K562 (cell line): ENCODE measurements around the gene NET1. TPM values are rescaled to one million over a fixed set of nuclear protein-coding genes. Genes with fewer than 3 reads are reported as not detected.

Source experiments
- C11orf30 ChIP-seq: fragments of 450-650 bp; IDR thresholded peaks from 2 replicates; pipeline ENCODE4 v1.6.1; 2016; ENCODE audit warnings: low read depth, mild to moderate bottlenecking
- CHD4 ChIP-seq: fragments of 200-600 bp; sonication (generic); IDR thresholded peaks from 3 replicates; pipeline ENCODE4 v1.6.1; 2012; ENCODE audit warnings: low read depth, mild to moderate bottlenecking, mixed read lengths, low read length, inconsistent platforms; ENCODE audit not compliant: insufficient read depth, insufficient replicate concordance, poor library complexity, severe bottlenecking
- CREM ChIP-seq: IDR thresholded peaks from 2 replicates; pipeline ENCODE4 v1.6.1; 2014; ENCODE audit warnings: antibody characterized with exemption, low read depth
- DACH1 ChIP-seq: fragments of 450-650 bp; IDR thresholded peaks from 2 replicates; pipeline ENCODE4 v1.6.1; 2018; ENCODE audit not compliant: partially characterized antibody
- EGR1 ChIP-seq: fragments of 450-650 bp; conservative IDR thresholded peaks from 2 replicates; pipeline ENCODE4 v1.6.1; 2017; ENCODE audit warnings: mild to moderate bottlenecking
- GABPB2 ChIP-seq: fragments of 250-450 bp; sonication (Bioruptor Pico); conservative IDR thresholded peaks from 2 replicates; pipeline ENCODE4 v1.5.1; 2021; ENCODE audit warnings: mild to moderate bottlenecking
- JUND ChIP-seq, 2 experiments: IDR thresholded peaks; 2 replicates in 1 of 2; 3 replicates in 1 of 2; pipeline ENCODE4 v1.6.1; 2011; ENCODE audit warnings: borderline replicate concordance in 2 of 2, low read depth in 2 of 2, low read length in 2 of 2, improper control_type of control experiment in 1 of 2, missing biosample characterization in 1 of 2, missing genetic modification characterization in 1 of 2, missing genetic modification reagents in 1 of 2
- LCOR ChIP-seq: sonication (generic); formaldehyde crosslinking; IDR thresholded peaks from 2 replicates; pipeline ENCODE4 v1.8.0; 2022; ENCODE audit warnings: mild to moderate bottlenecking, missing genetic modification reagents
- MTA1 ChIP-seq: fragments of 450-650 bp; IDR thresholded peaks from 2 replicates; pipeline ENCODE4 v1.6.1; 2017; ENCODE audit warnings: borderline replicate concordance
- POLR3A ChIP-seq: IDR thresholded peaks from 2 replicates; pipeline ENCODE4 v1.6.1; 2011; ENCODE audit warnings: borderline replicate concordance, mild to moderate bottlenecking, moderate library complexity; ENCODE audit not compliant: insufficient read length, insufficient read depth; ENCODE audit errors: extremely low read depth
- RBM17 ChIP-seq: fragments of 200-400 bp; formaldehyde crosslinking; IDR thresholded peaks from 2 replicates; pipeline ENCODE4 v1.6.1; 2017; ENCODE audit warnings: low read depth, mild to moderate bottlenecking, low read length, borderline replicate concordance
- SNIP1 ChIP-seq: fragments of 450-650 bp; IDR thresholded peaks from 2 replicates; pipeline ENCODE4 v1.7.1; 2017; ENCODE audit warnings: low read depth, mild to moderate bottlenecking
- SP2 ChIP-seq: IDR thresholded peaks from 2 replicates; pipeline ENCODE4 v1.6.1; 2011; ENCODE audit warnings: mild to moderate bottlenecking, low read depth, low read length, moderate library complexity; ENCODE audit not compliant: poor library complexity, severe bottlenecking; ENCODE audit errors: extremely low read depth
- SPI1 ChIP-seq: IDR thresholded peaks from 2 replicates; pipeline ENCODE4 v1.6.1; 2011; ENCODE audit warnings: low read depth, low read length, control low read depth, borderline replicate concordance
- SRF ChIP-seq, 2 experiments: fragments of 250-450, 450-650 bp in 1 of 2; sonication (Bioruptor Pico) in 1 of 2; sonication (generic) in 1 of 2; formaldehyde crosslinking; IDR thresholded peaks; 2 replicates each; pipeline versions ENCODE4 v1.5.0 to v1.5.1; 2020 to 2022; ENCODE audit warnings: mild to moderate bottlenecking in 1 of 2, missing genetic modification reagents in 1 of 2
- TCF7 ChIP-seq: sonication (generic); IDR thresholded peaks from 2 replicates; pipeline ENCODE4 v1.6.1; 2016; ENCODE audit warnings: antibody characterized with exemption, borderline replicate concordance
- U2AF1 ChIP-seq: fragments of 200-400 bp; formaldehyde crosslinking; optimal IDR thresholded peaks from 2 replicates; pipeline ENCODE3; 2017; ENCODE audit warnings: mild to moderate bottlenecking, low read depth, low read length, moderate library complexity
- ZNF41 ChIP-seq: fragments of 250-450 bp; sonication (Bioruptor Pico); conservative IDR thresholded peaks from 2 replicates; pipeline ENCODE4 v1.4.0; 2020; ENCODE audit warnings: mild to moderate bottlenecking
- ZNF436 ChIP-seq: fragments of 250-450, 450-650 bp; sonication (Bioruptor Pico); formaldehyde crosslinking; IDR thresholded peaks from 2 replicates; pipeline ENCODE4 v1.7.0; 2020; ENCODE audit warnings: mild to moderate bottlenecking
- polyA plus RNA-seq, 8 experiments: library from polyadenylated mRNA; depleted of rRNA in 4 of 8; stranded (reverse) in 5 of 8; unstranded in 3 of 8; fragments of >200 nt; fragmentation: Nextera tagmentation in 2 of 8; fragmentation: Illumina TruSeq in 1 of 8; extraction: Ambion mirVana in 2 of 8; extraction: Trizol in 1 of 8; gene quantifications; 2 replicates each; pipeline versions ENCODE4 v1.2.1 to v1.2.3, GENCODE V29; 2011 to 2014; ENCODE audit warnings: inconsistent platforms in 1 of 8, missing spikeins in 1 of 8
- total RNA-seq, 7 experiments: library from RNA; depleted of rRNA in 6 of 7; stranded (reverse); fragments of >200 nt in 6 of 7; fragmentation: Illumina TruSeq in 2 of 7; extraction: Trizol in 2 of 7; gene quantifications; 2 replicates each; pipeline versions ENCODE4 v1.2.1 to v1.2.3, GENCODE V29; 2011 to 2021; ENCODE audit warnings: low replicate concordance in 1 of 7
- TF ChIP-seq, protein P1 (sequence below): fragments of 250-450 bp; sonication (Bioruptor Pico); IDR thresholded peaks from 2 replicates; pipeline ENCODE4 v1.5.0; 2021
- TF ChIP-seq, protein P2 (sequence below): sonication (generic); formaldehyde crosslinking; IDR thresholded peaks from 2 replicates; pipeline ENCODE4 v1.8.1; 2023; ENCODE audit warnings: mild to moderate bottlenecking, missing genetic modification reagents
- TF ChIP-seq, protein P3 (sequence below), 3 experiments: IDR thresholded peaks in 2 of 3; conservative IDR thresholded peaks in 1 of 3; 2 replicates each; pipeline ENCODE4 v1.5.1; 2011 to 2012; ENCODE audit warnings: low read length in 3 of 3, mild to moderate bottlenecking in 3 of 3, control low read depth in 2 of 3, improper control_type of control experiment in 1 of 3, inconsistent platforms in 1 of 3, low read depth in 1 of 3, mixed read lengths in 1 of 3, moderate library complexity in 1 of 3; ENCODE audit not compliant: insufficient read depth in 2 of 3
- TF ChIP-seq, protein P4 (sequence below): fragments of 450-650 bp; formaldehyde crosslinking; IDR thresholded peaks from 2 replicates; pipeline ENCODE4 v1.4.0; 2020; ENCODE audit warnings: mild to moderate bottlenecking, mixed read lengths

Gene NET1
- total and polyA plus RNA-seq, 9 of the 15 experiments (the other 6 are each of a cell fraction or from before 2014, with no cell fraction given): 47.4 to 258 (median 106) TPM

DNA sequence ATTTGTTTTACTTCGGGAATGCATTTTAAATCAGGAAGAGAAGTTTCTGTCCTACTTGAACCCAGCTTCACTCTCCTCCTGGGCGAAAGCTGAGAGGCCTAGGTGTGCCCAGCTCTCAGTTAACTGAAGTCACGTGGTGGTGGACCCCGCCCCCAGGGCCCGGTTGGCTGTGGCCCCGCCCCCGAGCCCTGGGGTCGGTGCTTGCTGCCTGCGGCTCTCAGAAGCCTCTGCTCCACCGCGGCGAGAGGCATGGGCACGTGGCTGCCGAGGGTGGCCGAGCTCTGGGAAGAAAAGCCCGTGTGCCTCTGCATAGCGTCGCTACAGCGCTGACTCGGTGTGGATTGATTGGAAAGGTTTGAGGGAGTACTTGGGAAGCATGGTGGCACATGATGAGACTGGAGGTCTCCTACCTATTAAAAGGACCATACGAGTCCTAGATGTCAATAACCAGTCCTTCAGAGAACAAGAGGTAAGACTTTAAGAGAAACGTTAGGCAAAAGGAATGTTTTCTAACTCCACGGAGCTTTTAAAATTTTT lies 34.1 kb downstream of the NET1 start (continued):
- TF ChIP-seq GABPB2 (CRISPR knock-in tag): no peak
- no peak for TF ChIP-seq C11orf30
- TF ChIP-seq, protein P1, sequence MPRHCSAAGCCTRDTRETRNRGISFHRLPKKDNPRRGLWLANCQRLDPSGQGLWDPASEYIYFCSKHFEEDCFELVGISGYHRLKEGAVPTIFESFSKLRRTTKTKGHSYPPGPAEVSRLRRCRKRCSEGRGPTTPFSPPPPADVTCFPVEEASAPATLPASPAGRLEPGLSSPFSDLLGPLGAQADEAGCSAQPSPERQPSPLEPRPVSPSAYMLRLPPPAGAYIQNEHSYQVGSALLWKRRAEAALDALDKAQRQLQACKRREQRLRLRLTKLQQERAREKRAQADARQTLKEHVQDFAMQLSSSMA (CRISPR knock-in tag): no peak
- TF ChIP-seq CHD4: no peak
- peak; percentile 53 for TF ChIP-seq CREM
- TF ChIP-seq LCOR (CRISPR knock-in tag): peak; percentile 52; the same call in 1 of the 2 replicates
- no peak for TF ChIP-seq POLR3A
- TF ChIP-seq MTA1: no peak
- TF ChIP-seq SNIP1: no peak
- TF ChIP-seq SRF (CRISPR knock-in tag; IDR thresholded peaks at IDR 0.05): no peak
- TF ChIP-seq ZNF436 (CRISPR knock-in tag): 0 out of 2 replicates have a peak, but pooled peaks have one; percentile 16
- TF ChIP-seq EGR1: peak; percentile 61
- TF ChIP-seq DACH1: no peak
- no peak for TF ChIP-seq SP2
- TF ChIP-seq TCF7: no peak
- TF ChIP-seq SPI1: no peak
- no peak for TF ChIP-seq U2AF1
- no peak for TF ChIP-seq ZNF41 (CRISPR knock-in tag)
- TF ChIP-seq, protein P2, sequence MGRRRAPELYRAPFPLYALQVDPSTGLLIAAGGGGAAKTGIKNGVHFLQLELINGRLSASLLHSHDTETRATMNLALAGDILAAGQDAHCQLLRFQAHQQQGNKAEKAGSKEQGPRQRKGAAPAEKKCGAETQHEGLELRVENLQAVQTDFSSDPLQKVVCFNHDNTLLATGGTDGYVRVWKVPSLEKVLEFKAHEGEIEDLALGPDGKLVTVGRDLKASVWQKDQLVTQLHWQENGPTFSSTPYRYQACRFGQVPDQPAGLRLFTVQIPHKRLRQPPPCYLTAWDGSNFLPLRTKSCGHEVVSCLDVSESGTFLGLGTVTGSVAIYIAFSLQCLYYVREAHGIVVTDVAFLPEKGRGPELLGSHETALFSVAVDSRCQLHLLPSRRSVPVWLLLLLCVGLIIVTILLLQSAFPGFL (CRISPR knock-in tag): no peak
- peak; percentile 51; the same call in 1 of the 2 replicates for TF ChIP-seq JUND (IDR thresholded peaks at IDR 0.05; ENCODE audit: borderline replicate concordance, low read depth, low read length)
- TF ChIP-seq JUND (tag; IDR thresholded peaks at IDR 0.05; ENCODE audit: borderline replicate concordance, low read depth, low read length): peak; percentile 67; the same call in 1 of the 3 replicates
- no peak for TF ChIP-seq RBM17
- TF ChIP-seq, protein P3, sequence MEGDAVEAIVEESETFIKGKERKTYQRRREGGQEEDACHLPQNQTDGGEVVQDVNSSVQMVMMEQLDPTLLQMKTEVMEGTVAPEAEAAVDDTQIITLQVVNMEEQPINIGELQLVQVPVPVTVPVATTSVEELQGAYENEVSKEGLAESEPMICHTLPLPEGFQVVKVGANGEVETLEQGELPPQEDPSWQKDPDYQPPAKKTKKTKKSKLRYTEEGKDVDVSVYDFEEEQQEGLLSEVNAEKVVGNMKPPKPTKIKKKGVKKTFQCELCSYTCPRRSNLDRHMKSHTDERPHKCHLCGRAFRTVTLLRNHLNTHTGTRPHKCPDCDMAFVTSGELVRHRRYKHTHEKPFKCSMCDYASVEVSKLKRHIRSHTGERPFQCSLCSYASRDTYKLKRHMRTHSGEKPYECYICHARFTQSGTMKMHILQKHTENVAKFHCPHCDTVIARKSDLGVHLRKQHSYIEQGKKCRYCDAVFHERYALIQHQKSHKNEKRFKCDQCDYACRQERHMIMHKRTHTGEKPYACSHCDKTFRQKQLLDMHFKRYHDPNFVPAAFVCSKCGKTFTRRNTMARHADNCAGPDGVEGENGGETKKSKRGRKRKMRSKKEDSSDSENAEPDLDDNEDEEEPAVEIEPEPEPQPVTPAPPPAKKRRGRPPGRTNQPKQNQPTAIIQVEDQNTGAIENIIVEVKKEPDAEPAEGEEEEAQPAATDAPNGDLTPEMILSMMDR (IDR thresholded peaks at IDR 0.05 in 2 of 3, conservative IDR thresholded peaks at IDR 0.05 in 1 of 3; ENCODE audit: insufficient read depth in 2 of 3, low read depth in 1 of 3, low read length in 3 of 3): no peak
- TF ChIP-seq, protein P4, sequence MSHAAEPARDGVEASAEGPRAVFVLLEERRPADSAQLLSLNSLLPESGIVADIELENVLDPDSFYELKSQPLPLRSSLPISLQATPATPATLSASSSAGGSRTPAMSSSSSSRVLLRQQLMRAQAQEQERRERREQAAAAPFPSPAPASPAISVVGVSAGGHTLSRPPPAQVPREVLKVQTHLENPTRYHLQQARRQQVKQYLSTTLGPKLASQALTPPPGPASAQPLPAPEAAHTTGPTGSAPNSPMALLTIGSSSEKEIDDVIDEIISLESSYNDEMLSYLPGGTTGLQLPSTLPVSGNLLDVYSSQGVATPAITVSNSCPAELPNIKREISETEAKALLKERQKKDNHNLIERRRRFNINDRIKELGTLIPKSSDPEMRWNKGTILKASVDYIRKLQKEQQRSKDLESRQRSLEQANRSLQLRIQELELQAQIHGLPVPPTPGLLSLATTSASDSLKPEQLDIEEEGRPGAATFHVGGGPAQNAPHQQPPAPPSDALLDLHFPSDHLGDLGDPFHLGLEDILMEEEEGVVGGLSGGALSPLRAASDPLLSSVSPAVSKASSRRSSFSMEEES (CRISPR knock-in tag): peak; percentile 98
